Kidney (tissue), 14 donors: ENCODE measurements around the gene KDM4D. TPM values are rescaled to one million over a fixed set of nuclear protein-coding genes. Genes with fewer than 3 reads are reported as not detected.

Experiments
- DNase-seq, 5 donors: peaks; one replicate each; pipeline ENCODE4 v3.0.0-alpha.2; 2013 to 2020
- FAIRE-seq: peaks from 2 replicates; lab custom pipeline; 2012; peaks lifted over from hg19 to GRCh38; lab: Jason Lieb, UNC
- H3K27ac ChIP-seq, 2 donors: one replicate each; pipeline ENCODE4 v1.7.0; 2013; ENCODE audit warnings: low read depth in 2 of 2, low read length in 2 of 2, inconsistent platforms in 1 of 2
- H3K27me3 ChIP-seq: one replicate; pipeline ENCODE4 v1.7.1; 2013; ENCODE audit warnings: low read length, inconsistent platforms; ENCODE audit not compliant: control insufficient read depth, insufficient read depth
- H3K36me3 ChIP-seq, 3 donors: one replicate each; pipeline versions ENCODE4 v1.7.0 to v1.7.1; 2013; ENCODE audit warnings: low read length in 3 of 3, control low read depth in 1 of 3, inconsistent platforms in 1 of 3; ENCODE audit not compliant: insufficient read depth in 3 of 3, control insufficient read depth in 2 of 3
- H3K4me1 ChIP-seq, 3 donors: one replicate each; pipeline versions ENCODE4 v1.7.0 to v1.7.1; 2013; ENCODE audit warnings: low read length in 3 of 3, inconsistent platforms in 1 of 3, low read depth in 1 of 3; ENCODE audit not compliant: control insufficient read depth in 2 of 3, insufficient read depth in 2 of 3
- H3K4me3 ChIP-seq, 3 donors: one replicate each; pipeline versions ENCODE4 v1.7.0 to v1.8.1; 2013; ENCODE audit warnings: low read length in 3 of 3, control low read depth in 1 of 3, inconsistent platforms in 1 of 3
- H3K9ac ChIP-seq, 3 donors: one replicate each; pipeline versions ENCODE4 v1.7.0 to v1.7.1; 2013; ENCODE audit warnings: low read length in 3 of 3, control low read depth in 1 of 3, inconsistent platforms in 1 of 3
- H3K9me3 ChIP-seq, 3 donors: one replicate each; pipeline versions ENCODE4 v1.7.0 to v1.7.1; 2013; ENCODE audit warnings: low read length in 3 of 3, control low read depth in 1 of 3, inconsistent platforms in 1 of 3; ENCODE audit not compliant: control insufficient read depth in 2 of 3, insufficient read depth in 1 of 3
- intact Hi-C: fragments of 100-400 bp; cut with DNase I; formaldehyde crosslinking; loops from one replicate; pipeline ENCODE4 v1.11.1; 2022
- polyA plus RNA-seq: library from polyadenylated mRNA; stranded (reverse); fragments of 350-450 nt; fragmentation: Illumina TruSeq; extraction: RNeasy Lipid Tissue Mini Kit (QIAGEN cat#74804); gene quantifications from one replicate; pipeline ENCODE4 v1.2.3, GENCODE V29; 2014; ENCODE audit warnings: low read depth, low replicate concordance; ENCODE audit not compliant: insufficient read depth
- total RNA-seq: library from RNA; stranded (reverse); fragmentation: NEBNext Ultra II Directional; extraction: Animal tissue kit (Norgen Biotek cat#: 25700); gene quantifications from one replicate; pipeline ENCODE4 v1.2.1, GENCODE V29; 2021
- TF ChIP-seq, protein P1 (sequence below): IDR thresholded peaks from 3 replicates; pipeline ENCODE4 v1.5.1; 2012; ENCODE audit warnings: mild to moderate bottlenecking, moderate library complexity, borderline replicate concordance; ENCODE audit not compliant: insufficient read depth; ENCODE audit errors: extremely low read depth
- donor health status: control.
- donor health status: control.
- donor health status: control.
- donor health status: control.
- donor health status: control.
- donor health status: DM: yes; HTN: yes; CAD: no.
- donor health status: Normal renal cell carcinoma (clear cell type).

The KDM4D gene
- total and polyA plus RNA-seq, 2 donors from 2014 or later, result 0.54 to 0.94 TPM

DNA sequence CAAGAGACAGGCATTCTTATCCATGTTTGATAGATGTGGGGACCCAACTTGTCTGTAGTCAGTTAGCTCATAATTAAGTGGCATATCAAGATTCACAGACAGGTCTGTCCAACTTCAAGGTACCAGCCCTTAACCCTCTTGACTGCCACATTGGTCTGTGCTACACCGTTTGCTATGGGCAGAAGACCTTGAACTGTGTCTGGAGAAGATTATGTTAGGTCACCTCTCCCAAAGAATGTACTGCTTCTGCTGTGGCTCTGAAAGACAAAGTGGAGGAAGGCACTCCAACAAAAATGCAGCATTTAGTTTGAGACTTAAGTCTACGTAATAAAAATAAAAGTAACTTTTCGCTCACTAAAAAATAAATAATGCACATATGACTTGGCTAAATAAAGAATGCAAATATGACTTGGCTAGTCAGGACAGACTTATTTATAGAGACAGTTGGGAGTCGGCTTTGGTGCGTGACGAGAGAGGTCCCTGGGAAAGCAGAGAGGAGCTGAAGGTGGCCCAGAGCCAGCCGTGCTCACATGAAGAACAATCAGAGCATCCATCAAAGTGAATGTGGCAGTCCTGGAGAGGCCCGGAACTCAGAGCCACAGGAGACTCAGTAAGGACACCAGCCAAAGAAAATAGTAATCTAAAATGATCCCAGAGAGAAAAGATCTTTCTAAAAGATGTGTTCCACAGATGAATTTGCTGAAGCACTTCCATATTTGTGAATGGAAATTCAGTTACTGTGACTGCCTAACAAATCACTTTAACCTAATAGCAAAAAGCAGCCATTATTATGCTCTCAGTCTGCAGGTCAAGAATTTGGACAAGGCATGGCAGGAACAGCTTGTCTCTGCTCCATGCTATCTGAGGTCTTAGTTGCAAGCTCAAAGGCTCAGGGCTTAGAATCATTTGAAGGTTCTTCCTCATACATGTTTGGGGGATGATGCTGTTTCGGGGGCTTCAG lies 35.1 kb upstream of the KDM4D start:
- no peaks in the 10 kb centered on the region for H3K36me3 ChIP-seq
- no peak overlapping the region for H3K4me3 ChIP-seq
- no peak overlapping the region for H3K9ac ChIP-seq
- H3K4me1 ChIP-seq, result peaks cover 0 to 14% (median 11%) of the 10 kb centered on the region in 3 donors
- no peaks in the 10 kb centered on the region for H3K9me3 ChIP-seq
- DNase-seq (peak in 4 of 5 donors; percentile 46 to 94 (median 64)), FAIRE-seq (peak; percentile 35)
- TF ChIP-seq, protein P1, sequence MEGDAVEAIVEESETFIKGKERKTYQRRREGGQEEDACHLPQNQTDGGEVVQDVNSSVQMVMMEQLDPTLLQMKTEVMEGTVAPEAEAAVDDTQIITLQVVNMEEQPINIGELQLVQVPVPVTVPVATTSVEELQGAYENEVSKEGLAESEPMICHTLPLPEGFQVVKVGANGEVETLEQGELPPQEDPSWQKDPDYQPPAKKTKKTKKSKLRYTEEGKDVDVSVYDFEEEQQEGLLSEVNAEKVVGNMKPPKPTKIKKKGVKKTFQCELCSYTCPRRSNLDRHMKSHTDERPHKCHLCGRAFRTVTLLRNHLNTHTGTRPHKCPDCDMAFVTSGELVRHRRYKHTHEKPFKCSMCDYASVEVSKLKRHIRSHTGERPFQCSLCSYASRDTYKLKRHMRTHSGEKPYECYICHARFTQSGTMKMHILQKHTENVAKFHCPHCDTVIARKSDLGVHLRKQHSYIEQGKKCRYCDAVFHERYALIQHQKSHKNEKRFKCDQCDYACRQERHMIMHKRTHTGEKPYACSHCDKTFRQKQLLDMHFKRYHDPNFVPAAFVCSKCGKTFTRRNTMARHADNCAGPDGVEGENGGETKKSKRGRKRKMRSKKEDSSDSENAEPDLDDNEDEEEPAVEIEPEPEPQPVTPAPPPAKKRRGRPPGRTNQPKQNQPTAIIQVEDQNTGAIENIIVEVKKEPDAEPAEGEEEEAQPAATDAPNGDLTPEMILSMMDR, result no peak
- intact Hi-C loops, result no loop called here
- H3K27ac ChIP-seq, result peak overlapping the region; percentile 55 to 85
- H3K27me3 ChIP-seq, result no peaks in the 10 kb centered on the region

DNA sequence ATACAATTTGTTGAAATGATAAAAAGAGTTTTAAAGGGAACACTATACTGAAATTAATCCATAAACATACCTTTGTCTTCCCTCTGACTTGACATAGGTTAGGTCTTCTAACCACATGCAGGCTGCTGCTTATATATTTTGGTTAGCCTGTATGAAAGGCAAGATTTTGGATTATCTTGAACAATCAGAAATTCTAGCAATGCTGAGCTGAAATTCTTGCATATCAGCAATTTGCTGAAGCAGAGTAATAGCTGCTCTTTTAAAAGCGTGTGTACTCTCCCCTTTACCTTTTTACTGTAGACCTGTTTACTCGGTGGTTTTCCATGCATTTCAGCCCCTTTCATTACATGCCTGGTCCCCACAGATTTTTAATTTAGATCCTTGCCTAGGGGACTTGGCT lies 34.2 kb upstream of the KDM4D start:
- Histone ChIP-seq H3K9ac (no peak overlapping the region), H3K27me3 (no peaks in the 10 kb centered on the region), H3K4me1 (peaks cover 0 to 11% (median 7%) of the 10 kb centered on the region in 3 donors), H3K4me3 (no peak overlapping the region), H3K36me3 (no peaks in the 10 kb centered on the region), H3K9me3 (no peaks in the 10 kb centered on the region), H3K27ac (peak overlapping the region in 1 of 2 donors; percentile 39)
- TF ChIP-seq, protein P1, result no peak
- no peak for FAIRE-seq
- intact Hi-C loops, result no loop called here
- DNase-seq, result no peak

DNA sequence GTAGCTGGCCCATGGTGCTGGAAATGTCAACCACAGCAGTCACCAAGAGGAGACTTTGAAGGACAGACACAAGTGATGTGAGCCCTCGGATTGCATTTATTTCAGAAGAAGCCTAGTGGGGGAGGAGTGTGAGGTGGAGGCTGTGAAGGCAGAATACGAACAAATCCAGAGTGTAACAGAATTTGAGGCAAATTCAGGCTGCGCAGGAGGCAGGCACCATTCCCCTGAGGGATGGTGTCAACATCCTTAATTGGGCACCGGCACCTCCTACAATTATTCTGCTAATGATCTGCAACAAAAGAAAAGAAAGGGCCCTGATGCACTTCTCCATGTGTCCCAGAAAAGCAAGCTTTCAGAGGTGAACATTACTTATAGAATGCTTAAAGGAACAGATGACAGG lies 32.4 kb upstream of the KDM4D start:
- Histone ChIP-seq H3K27me3 (no peaks in the 10 kb centered on the region), H3K36me3 (no peaks in the 10 kb centered on the region), H3K9me3 (no peaks in the 10 kb centered on the region), H3K4me3 (no peak overlapping the region), H3K27ac (no peak overlapping the region), H3K4me1 (peaks cover 0 to 7% (median 0%) of the 10 kb centered on the region in 3 donors), H3K9ac (no peak overlapping the region)
- FAIRE-seq (no peak), DNase-seq (no peak)
- TF ChIP-seq, protein P1, result no peak
- intact Hi-C loops, result no loop called here
